UCSD-AML1 (cell line): ENCODE data around the gene SH2D1A.

Experiments used
- DNase-seq: peaks from one replicate; lab custom pipeline; 2025; ENCODE audit not compliant: unreplicated experiment; lab: John Stamatoyannopoulos, UW

The SH2D1A gene

DNA sequence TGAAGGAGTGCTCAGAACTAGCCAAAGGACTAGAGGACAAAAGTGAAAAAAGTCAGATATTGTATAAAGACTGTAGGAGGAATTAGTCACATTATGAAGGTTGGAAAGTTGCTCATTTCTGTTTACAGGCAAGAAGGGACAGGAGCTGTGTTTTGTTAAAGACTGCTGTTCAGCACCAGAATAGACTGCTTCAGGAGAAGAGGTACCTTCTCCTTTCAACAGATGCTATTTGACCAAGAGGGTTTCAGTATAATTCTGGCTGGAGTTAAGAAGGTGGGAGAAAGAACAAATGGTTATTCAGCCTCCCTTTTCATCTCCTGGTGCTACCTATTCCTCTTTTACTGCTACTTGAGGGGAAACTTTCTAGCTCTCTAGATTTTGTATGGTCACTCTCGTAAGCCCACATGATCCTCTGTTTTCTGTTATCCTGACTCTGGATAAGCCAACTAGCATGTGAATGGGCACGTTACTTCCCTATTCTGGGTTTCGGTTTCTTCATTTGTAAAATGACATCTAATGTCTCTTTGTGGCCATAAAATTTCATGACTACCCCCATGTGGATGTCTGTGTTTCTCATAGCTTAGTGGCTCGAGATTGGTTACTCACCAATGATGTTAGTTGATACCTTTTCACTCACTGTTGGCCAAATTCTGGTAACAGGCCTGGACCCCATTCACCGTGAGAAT is 68.9 kb downstream of the SH2D1A start:
- no peak for DNase-seq

DNA sequence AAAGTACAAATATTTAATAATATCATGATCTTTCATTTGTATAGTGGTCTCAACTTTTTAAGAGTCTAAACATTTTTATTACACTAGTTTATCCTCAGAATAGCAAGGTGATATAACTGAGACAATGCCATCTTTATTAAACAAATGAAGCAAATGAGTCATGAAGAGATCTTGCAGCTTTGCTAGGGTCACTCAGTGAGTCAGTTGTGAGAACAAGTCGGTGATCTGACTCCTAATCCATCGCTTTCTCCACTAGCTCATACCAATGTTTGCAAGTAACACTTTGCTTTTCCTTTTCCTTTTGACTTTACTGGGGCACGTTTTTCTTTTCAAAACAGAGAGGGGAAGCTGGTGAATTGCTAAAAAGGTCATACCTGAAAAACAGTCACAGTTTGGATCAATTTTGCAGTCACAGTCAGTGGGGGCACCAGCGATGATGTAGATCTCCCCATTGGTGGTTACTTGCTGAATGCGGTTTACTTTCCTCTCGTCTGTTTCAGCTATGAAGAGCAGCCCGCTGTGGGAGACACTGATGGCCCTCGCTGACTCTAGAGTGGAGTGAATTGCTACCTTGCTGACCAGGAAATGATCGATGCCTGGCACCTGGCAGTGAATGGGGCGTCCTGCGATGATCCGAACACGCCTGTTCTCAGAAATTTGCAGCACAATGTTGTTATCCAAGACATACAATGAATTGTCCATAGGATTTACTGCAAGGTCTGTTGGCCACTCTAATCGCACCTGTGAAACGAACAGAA is 75.7 kb downstream of the SH2D1A start:
- no peak for DNase-seq
